H1 (cell line): Measurements from ENCODE around the gene KCTD3.

ENCODE experiments used
- BCL11A ChIP-seq, 2 experiments: IDR thresholded peaks; one replicate each; pipeline ENCODE4 v1.6.1; 2011; ENCODE audit warnings: low read depth in 2 of 2, low read length in 2 of 2, mild to moderate bottlenecking in 2 of 2
- CTCF ChIP-seq, 3 experiments: IDR thresholded peaks; 1 replicate in 2 of 3; 2 replicates in 1 of 3; pipeline versions ENCODE4 v1.5.1 to v1.6.1; 2011; ENCODE audit warnings: low read length in 3 of 3, mild to moderate bottlenecking in 3 of 3, inconsistent platforms in 2 of 3, low read depth in 1 of 3, moderate library complexity in 1 of 3; ENCODE audit not compliant: insufficient read depth in 1 of 3; ENCODE audit errors: control extremely low read depth in 1 of 3
- EP300 ChIP-seq, 2 experiments: IDR thresholded peaks; 1 replicate in 1 of 2; 2 replicates in 1 of 2; pipeline ENCODE4 v1.6.1; 2011 to 2012; ENCODE audit warnings: low read depth in 2 of 2, low read length in 2 of 2, mild to moderate bottlenecking in 2 of 2, borderline replicate concordance in 1 of 2, inconsistent platforms in 1 of 2, moderate library complexity in 1 of 2
- HDAC6 ChIP-seq: IDR thresholded peaks from one replicate; pipeline ENCODE4 v1.7.1; 2012; ENCODE audit warnings: low read depth, mild to moderate bottlenecking, inconsistent platforms, low read length, moderate library complexity
- POLR2A ChIP-seq, 2 experiments: IDR thresholded peaks; 1 replicate in 1 of 2; 2 replicates in 1 of 2; pipeline ENCODE4 v1.6.1; 2011; ENCODE audit warnings: low read depth in 2 of 2, low read length in 2 of 2, mild to moderate bottlenecking in 2 of 2; ENCODE audit errors: control extremely low read depth in 1 of 2
- POLR2AphosphoS5 ChIP-seq: IDR thresholded peaks from 2 replicates; pipeline ENCODE4 v1.6.1; 2011; ENCODE audit warnings: low read depth, low read length
- RXRA ChIP-seq: IDR thresholded peaks from 2 replicates; pipeline ENCODE4 v1.6.1; 2011; ENCODE audit warnings: low read depth, mild to moderate bottlenecking, low read length, moderate library complexity; ENCODE audit not compliant: insufficient read depth
- SIN3A ChIP-seq, 2 experiments: IDR thresholded peaks in 1 of 2; conservative IDR thresholded peaks in 1 of 2; 2 replicates each; pipeline ENCODE4 v1.6.1; 2011 to 2012; ENCODE audit warnings: low read length in 2 of 2, improper control_type of control experiment in 1 of 2, low read depth in 1 of 2, mild to moderate bottlenecking in 1 of 2
- TF ChIP-seq, protein P1 (sequence below): IDR thresholded peaks from 2 replicates; pipeline ENCODE4 v1.6.1; 2012; ENCODE audit warnings: inconsistent platforms

DNA sequence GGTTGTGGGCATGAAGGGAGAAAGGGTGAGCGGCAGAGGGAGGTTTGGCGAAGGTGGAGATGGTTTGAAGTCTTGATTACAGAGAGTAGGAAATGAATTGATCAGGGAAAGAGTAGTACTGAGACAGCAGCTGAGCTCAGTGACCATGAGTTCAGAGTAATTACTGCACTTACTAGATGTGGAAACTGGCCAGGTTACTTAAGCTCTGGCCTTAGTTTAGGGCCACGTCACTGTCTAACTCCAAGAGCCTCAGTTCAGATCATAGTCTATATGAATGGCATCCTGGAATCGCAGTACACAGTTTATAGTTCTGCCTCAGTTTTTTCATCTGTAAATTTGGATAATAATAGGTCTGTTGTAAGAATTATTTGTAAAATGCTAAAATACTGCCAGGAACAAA lies 78.1 kb downstream of the KCTD3 start:
- TF ChIP-seq RXRA, result no peak
- TF ChIP-seq, protein P1, sequence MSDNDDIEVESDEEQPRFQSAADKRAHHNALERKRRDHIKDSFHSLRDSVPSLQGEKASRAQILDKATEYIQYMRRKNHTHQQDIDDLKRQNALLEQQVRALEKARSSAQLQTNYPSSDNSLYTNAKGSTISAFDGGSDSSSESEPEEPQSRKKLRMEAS, result no peak
- no peak for TF ChIP-seq SIN3A (conservative IDR thresholded peaks at IDR 0.05 in 1 of 2, IDR thresholded peaks at IDR 0.05 in 1 of 2; ENCODE audit: low read depth in 1 of 2, low read length in 2 of 2)
- no peak for TF ChIP-seq CTCF (IDR thresholded peaks at IDR 0.05; ENCODE audit: control extremely low read depth in 1 of 3, insufficient read depth in 1 of 3, low read depth in 1 of 3, low read length in 3 of 3)
- TF ChIP-seq EP300 (IDR thresholded peaks at IDR 0.05; ENCODE audit: borderline replicate concordance in 1 of 2, low read depth in 2 of 2, low read length in 2 of 2), result no peak
- TF ChIP-seq HDAC6, result no peak
- no peak for TF ChIP-seq BCL11A (IDR thresholded peaks at IDR 0.05; ENCODE audit: low read depth in 2 of 2, low read length in 2 of 2)
- TF ChIP-seq POLR2A (IDR thresholded peaks at IDR 0.05; ENCODE audit: control extremely low read depth in 1 of 2, low read depth in 2 of 2, low read length in 2 of 2), result no peak
- TF ChIP-seq POLR2AphosphoS5, result no peak
